Urothelium cell line (cell line): ENCODE data around the gene ESYT2.

ENCODE experiments used
- DNase-seq: peaks from one replicate; pipeline ENCODE4 v3.0.0; 2011; ENCODE audit warnings: low spot score, mixed read lengths
- FAIRE-seq: peaks from 2 replicates; lab custom pipeline; 2011; peaks lifted over from hg19 to GRCh38; lab: Jason Lieb, UNC

The ESYT2 gene

DNA sequence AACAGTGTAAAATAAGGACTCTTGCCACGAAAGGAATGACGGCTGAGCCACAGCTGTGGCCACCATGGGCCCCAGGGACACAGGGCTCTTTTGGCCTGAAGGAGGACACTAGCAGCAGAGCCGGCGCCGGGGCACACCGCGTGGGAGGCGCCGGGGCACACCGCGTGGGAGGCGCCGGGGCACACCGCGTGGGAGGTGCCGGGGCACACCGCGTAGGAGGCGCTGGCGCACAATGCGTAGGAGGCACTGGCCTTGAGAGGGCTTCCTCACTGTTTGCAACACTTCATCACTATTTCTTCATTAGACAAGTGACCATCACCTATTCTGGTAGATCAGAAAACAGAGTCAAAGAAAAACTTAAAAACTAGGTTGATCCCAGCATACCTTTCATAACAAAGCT, 23.4 kb downstream of the ESYT2 start:
- DNase-seq (no peak), FAIRE-seq (no peak)

GRCh38 chr7:158805414-158805813, 23.9 kb downstream of the ESYT2 start:
- DNase-seq: no peak
- no peak for FAIRE-seq

GRCh38 chr7:158804335-158804734, 25.0 kb downstream of the ESYT2 start:
- no peak for DNase-seq
- no peak for FAIRE-seq

DNA sequence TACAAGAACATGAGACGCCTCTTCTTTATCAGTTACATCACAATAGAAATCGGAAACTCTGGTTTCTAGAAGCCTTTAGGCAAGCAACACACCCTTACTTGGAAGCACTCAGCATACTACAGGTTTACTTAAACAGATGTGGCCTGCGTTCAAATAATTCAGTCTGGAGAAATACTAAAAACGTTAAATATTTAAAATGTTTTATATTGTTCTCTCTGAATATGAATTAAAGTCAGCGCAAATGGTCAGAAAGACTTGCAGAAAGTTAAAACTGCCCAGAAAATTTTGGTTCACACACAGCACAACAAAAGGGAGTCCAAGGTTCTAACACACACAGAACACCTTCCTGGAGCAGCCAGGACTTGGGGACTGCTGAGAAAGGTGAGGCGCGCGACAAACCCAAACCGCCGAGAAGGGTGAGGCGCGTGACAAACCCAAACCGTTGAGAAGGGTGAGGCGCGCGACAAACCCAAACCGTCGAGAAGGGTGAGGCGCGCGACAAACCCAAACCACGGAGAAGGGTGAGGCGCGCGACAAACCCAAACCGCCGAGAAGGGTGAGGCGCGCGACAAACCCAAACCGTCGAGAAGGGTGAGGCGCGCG, 25.8 kb downstream of the ESYT2 start:
- FAIRE-seq: no peak

DNA sequence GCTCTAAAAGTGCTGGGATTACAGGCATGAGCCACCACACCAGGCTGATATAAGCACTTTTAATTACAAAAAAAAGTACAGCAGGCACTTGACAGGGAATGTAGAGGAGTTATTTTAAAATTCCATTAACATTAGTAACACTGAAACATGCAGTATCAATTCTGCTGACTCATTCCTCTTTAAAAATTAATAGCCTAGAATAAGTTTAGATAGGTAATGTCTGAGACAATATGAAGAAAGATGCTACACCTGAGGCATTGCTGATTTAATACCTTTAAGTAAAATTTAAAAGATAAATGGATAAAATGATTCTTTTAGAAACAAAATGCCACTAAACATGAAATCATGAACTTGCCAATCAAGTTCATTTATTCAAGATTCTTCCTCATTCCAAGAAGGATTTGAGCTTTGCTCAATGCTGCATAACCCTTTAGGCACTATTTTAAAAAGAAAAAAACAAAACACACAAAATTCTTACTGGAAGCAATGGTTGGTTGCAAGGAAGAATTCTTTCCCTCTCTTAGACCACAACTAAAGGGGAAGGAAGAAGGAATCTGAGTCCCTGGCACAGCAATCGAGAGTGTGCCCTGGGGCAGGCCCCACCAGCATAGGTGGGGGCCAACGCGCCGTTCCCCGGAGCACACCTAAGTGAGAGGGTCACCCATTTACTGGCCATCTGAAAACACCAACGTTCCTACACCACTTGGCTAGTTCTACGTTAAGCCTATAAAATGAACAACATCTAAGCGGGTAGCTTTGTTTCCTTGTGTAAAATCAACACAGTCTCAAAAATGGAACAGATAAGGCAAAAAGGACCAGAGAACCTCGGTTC, 26.6 kb downstream of the ESYT2 start:
- FAIRE-seq (no peak), DNase-seq (no peak)

More for the DNA sequence above, 25.8 kb downstream of the ESYT2 start:
- no peak for DNase-seq

DNA sequence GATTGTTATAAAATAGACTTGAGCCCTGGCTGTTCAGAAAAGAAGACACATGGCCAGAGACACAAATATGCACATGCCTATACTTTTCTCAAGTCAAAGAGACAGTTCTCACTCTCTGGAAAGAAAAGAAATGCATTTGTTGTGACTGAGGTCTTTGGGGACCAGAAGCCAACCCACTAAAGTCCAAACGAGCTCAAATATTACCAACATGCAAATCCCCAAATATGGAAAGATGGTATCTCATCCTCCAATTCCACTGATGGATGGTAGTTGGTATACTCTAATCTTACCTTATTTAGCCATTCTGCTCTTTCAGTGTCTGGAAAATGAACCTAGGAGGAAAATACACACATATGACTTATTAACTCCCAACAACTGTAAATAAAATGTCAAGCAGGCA, 30.6 kb downstream of the ESYT2 start:
- FAIRE-seq (no peak), DNase-seq (no peak)

GRCh38 chr7:158796667-158797066, 32.6 kb downstream of the ESYT2 start:
- FAIRE-seq: no peak
- DNase-seq: no peak

DNA sequence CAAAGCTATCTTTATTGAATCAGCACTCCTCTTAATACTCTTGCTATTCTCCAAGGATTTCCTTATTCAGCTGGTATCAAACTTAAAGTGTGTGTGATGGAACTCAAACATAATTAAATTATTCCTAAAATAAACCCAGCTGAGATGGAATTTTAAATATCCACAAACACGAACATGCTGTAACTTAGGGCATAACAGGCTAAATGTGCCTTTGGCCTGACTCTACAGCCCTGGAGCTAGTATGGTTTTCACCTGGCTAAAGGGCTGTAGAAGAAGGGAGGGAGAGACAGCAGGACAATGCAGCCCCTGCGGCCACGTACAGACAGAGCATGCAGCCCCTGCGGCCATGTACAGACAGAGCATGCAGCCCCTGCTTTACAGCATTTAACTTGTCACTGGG, 34.0 kb downstream of the ESYT2 start:
- no peak for FAIRE-seq
- no peak for DNase-seq

GRCh38 chr7:158791107-158791506, 38.2 kb downstream of the ESYT2 start:
- DNase-seq (no peak), FAIRE-seq (no peak)

DNA sequence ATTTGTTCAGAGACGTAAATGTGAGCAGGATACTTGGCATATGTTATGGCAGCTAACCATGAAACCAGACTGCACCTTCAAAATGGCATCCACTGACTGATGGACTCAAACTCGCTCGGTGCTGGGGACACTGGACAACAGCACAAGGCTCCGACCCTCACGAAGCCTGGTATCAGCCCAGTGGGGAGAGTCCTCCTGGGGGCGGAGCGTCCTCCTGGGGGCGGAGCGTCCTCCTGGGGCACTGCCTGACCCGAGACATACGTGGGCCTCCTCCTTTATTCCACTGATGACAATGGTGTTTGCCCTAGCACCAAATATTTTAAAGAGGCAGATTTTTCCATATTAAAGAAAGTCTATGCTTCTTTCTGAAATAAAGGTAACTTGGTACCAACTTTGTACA, 39.5 kb downstream of the ESYT2 start:
- no peak for DNase-seq

DNA sequence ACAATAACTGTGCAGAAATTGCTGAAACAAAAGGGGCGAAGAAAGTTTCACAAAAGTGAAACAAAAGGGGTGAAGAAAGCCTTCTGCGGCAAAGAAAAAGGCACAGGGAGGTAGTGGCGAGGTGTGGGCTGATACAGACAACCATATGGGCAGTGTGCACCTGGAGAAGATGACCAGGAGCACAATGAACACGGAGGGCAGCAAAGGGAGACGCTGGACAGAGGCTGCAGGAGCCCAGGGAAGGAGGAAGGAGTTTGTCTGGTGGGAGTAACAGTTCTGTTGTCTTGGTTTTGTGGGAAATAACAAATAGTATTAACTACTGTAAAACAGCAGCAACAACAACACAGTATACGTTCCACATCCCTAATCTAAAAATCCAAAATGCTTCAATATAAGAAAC, 42.4 kb downstream of the ESYT2 start:
- FAIRE-seq (no peak), DNase-seq (no peak)

More for the DNA sequence above, 39.5 kb downstream of the ESYT2 start:
- no peak for FAIRE-seq

DNA sequence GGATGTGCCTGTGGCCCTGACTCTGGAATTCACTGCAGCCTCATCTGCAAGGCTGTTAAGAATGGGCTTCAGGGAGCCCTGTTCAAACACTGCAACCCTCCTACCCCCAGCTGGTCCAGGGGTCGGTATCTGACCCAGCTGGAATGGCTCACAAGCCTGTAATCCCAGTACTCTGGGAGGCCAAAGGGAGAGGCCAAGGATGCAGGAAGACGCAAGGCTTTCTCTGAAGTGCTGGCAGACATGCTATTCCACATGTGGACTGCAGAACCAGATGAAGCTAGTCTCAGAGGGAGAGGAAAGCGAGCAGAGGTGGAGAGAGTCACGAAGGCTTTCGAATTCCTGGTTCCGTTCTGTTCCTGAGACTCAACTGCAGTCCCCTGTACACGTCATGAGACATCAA, 45.0 kb downstream of the ESYT2 start:
- DNase-seq (no peak), FAIRE-seq (no peak)

- DNase-seq (no peak), FAIRE-seq (no peak)
Measured at GRCh38 chr7:158783595-158783994, 45.7 kb downstream of the ESYT2 start.

GRCh38 chr7:158782761-158783401, 46.4 kb downstream of the ESYT2 start:
- DNase-seq (peak; percentile 11), FAIRE-seq (no peak)

DNA sequence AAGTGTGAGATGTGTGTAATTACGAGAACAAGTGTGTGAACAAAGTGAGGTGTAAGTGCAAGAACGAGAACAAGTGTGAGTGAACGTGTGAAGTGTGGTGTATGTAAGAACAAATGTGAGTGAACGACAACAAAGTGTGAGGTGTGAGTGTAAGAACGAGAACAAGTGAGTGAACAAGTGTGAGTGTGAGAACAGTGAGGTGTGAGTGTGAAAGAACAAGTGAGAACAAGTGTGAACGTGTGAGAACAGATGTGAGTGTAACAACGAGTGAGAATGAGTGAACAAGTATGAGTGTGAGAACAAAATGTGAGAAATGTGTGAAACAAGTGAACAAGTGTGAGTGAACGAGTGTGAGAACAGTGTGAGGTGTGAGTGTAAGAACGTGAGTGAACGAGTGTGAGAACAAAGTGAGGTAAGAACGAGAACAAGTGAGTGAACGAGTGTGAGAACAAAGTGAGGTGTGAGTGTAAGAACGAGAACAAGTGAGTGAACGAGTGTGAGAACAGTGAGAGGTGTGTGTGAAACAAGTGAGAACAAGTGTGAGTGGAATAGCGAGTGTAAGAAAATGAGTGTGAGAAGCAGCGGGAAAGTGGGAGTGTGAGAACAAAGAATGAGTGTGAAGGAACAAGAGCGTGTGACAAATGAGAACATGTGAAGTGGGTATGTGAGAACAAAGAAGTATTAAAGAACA, 47.2 kb downstream of the ESYT2 start:
- FAIRE-seq (no peak), DNase-seq (no peak)

GRCh38 chr7:158781217-158781973, 47.9 kb downstream of the ESYT2 start:
- DNase-seq: no peak
- FAIRE-seq: no peak

DNA sequence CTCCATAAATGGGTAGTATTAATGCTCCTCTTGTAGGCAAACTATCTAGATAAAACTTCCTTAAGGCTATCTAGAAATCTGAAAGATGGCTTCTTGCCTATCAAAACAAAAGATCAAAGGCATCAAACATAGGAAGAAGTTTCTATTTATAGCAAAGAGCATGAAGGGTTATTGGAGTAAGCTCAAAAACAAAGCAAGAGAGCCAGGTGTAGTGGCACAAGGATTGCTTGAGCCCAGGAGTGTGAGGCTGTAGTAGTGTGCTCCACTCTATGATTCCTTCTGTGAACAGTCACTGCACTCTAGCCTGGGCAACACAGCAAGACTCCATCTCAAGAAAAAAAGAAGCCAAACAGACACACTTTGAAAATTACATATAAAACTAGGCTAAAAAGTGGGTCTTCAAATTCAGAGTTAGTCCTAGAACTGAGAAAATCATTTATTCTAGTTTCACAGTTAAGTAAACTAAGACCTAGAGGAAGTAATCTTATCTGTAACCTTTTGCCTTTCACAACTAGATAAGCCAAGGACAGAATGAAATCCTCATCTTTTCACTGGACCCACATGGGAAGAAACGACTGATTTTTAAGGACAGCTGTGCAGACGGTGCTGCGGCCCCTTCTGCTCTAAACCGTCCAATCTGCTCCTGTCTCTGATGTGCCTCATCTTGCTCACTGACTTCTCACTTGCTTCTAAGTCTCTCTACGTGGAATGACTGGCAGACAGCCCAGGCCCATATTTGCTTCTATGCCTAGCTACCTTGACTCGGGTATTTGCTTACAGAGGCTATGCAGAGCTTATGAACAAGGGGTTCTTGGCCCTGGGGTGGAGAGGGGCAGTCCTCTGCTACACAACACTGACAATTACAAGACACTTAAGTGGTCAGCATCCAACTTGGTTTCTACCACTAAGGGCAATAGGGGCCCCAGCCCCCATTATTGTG, 50.0 kb downstream of the ESYT2 start:
- no peak for FAIRE-seq

GRCh38 chr7:158778471-158778870, 50.8 kb downstream of the ESYT2 start:
- FAIRE-seq: no peak
- no peak for DNase-seq

More for the DNA sequence above, 50.0 kb downstream of the ESYT2 start:
- DNase-seq: no peak

DNA sequence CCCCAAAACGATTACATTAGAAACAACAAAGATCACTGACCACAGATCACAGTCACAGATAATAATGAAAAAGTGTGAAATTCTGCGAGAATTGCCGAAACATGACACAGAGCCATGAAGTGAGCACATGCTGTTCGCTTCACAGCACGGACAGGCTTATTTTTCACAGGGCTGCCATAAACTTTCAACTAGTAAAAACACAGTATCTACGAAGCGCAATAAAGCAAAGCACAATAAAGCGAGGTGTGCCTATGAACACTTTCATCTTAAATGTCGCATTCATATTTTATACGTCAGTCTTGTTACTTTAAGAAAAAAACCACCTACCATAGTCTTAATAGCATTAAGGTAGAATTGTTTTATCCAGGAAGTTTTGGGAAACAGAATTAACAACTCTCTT, 51.5 kb downstream of the ESYT2 start:
- no peak for FAIRE-seq
- no peak for DNase-seq

- DNase-seq (no peak), FAIRE-seq (no peak)
Measured at GRCh38 chr7:158776474-158776873, 52.8 kb downstream of the ESYT2 start.
